Prostate gland (tissue), 2 donors: ENCODE results near the gene KSR2.

ENCODE experiments used
- POLR2A ChIP-seq: fragments of 450-650 bp; IDR thresholded peaks from one replicate; pipeline ENCODE4 v1.6.1; 2016; ENCODE audit warnings: antibody characterized with exemption, mild to moderate bottlenecking
- POLR2AphosphoS5 ChIP-seq: sonication (generic); formaldehyde crosslinking; IDR thresholded peaks from one replicate; pipeline ENCODE4 v1.6.1; 2017; ENCODE audit warnings: antibody characterized with exemption
- TF ChIP-seq, protein P1 (sequence below), 4 experiments: fragments of 200-600 bp in 2 of 4; fragments of 450-650 bp in 2 of 4; sonication (generic) in 2 of 4; IDR thresholded peaks; 1 replicate in 3 of 4; 2 replicates in 1 of 4; pipeline ENCODE4 v1.5.1; 2016 to 2019; ENCODE audit warnings: antibody characterized with exemption in 4 of 4, mild to moderate bottlenecking in 2 of 4, moderate library complexity in 2 of 4

DNA sequence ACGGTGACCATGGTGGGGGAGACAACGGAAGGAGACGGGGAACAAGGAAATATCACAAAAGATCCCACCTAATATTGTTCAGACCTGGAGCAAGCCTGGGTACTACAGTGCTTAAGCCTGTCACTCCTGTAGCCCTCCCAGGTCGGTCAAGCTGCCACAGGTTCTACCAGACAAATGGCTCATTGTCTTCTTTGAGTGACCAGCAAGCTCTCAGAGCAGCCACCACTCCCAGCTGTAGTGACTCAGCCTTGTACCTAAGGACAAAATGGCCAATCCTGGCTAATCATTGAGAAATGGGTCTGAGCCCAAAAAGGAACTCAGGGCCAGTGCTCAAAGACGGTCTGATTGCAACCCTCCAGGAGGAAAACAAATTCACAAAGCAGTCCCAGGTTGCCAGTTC lies 368.9 kb downstream of the KSR2 start:
- TF ChIP-seq, protein P1, sequence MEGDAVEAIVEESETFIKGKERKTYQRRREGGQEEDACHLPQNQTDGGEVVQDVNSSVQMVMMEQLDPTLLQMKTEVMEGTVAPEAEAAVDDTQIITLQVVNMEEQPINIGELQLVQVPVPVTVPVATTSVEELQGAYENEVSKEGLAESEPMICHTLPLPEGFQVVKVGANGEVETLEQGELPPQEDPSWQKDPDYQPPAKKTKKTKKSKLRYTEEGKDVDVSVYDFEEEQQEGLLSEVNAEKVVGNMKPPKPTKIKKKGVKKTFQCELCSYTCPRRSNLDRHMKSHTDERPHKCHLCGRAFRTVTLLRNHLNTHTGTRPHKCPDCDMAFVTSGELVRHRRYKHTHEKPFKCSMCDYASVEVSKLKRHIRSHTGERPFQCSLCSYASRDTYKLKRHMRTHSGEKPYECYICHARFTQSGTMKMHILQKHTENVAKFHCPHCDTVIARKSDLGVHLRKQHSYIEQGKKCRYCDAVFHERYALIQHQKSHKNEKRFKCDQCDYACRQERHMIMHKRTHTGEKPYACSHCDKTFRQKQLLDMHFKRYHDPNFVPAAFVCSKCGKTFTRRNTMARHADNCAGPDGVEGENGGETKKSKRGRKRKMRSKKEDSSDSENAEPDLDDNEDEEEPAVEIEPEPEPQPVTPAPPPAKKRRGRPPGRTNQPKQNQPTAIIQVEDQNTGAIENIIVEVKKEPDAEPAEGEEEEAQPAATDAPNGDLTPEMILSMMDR (IDR thresholded peaks at IDR 0.05): no peak
- TF ChIP-seq POLR2A (no peak), POLR2AphosphoS5 (no peak)
